Measurements from ENCODE around the gene EMD.

GRCh38 chrX:154376774-154377173 lies 2.3 kb upstream of the EMD start:
- TF ChIP-seq TAF1 (IDR thresholded peaks at IDR 0.05; ENCODE audit: borderline replicate concordance, insufficient read depth, low read length) (no peak), POLR2AphosphoS5 (IDR thresholded peaks at IDR 0.05; ENCODE audit: low read depth, low read length) (no peak), SIN3A (IDR thresholded peaks at IDR 0.05; ENCODE audit: borderline replicate concordance, insufficient read depth, low read length) (no peak), FOXP2 (optimal IDR thresholded peaks at IDR 0.05; ENCODE audit: borderline replicate concordance, extremely low read depth, extremely low read length, insufficient read depth) (no peak), REST (IDR thresholded peaks at IDR 0.05; ENCODE audit: insufficient read depth in 1 of 2, low read depth in 2 of 2, low read length in 2 of 2) (no peak)

All from PFSK-1 (cell line).